Ureter (tissue), 1 donor: ENCODE data around the gene ZNF83. TPM values are rescaled to one million over a fixed set of nuclear protein-coding genes. Genes with fewer than 3 reads are reported as not detected.
"Not testable (repeated sequence)": the region's sequence is repeated elsewhere in the genome, so short reads cannot be mapped to it uniquely, and the experiment has no call there.

Experiments
- DNase-seq: peaks from one replicate; pipeline ENCODE4 v3.0.0-alpha.2; 2020; ENCODE audit warnings: low spot score
- total RNA-seq: library from RNA; stranded (reverse); gene quantifications from one replicate; pipeline ENCODE4 v1.2.4, GENCODE V29; 2023
- donor health status: DM: yes; HTN: yes; CAD: no.

The ZNF83 gene
- 110 TPM for total RNA-seq

- peak; percentile 96 for DNase-seq
Observed at GRCh38 chr19:52637718-52638585, at the start of gene ZNF83. Gene ZNF83, minus strand, starts transcription at chr19:52638355.

- no peak for DNase-seq
Observed at GRCh38 chr19:52687684-52688083, 49.5 kb upstream of the ZNF83 start.

- DNase-seq: no peak
Observed at GRCh38 chr19:52685811-52686210, 47.7 kb upstream of the ZNF83 start.

GRCh38 chr19:52681216-52681615 lies 43.1 kb upstream of the ZNF83 start:
- not testable (repeated sequence) for DNase-seq

- DNase-seq: no peak
Observed at GRCh38 chr19:52679598-52679997, 41.4 kb upstream of the ZNF83 start.

- not testable (repeated sequence) for DNase-seq
Observed at GRCh38 chr19:52675239-52675638, 37.1 kb upstream of the ZNF83 start.

GRCh38 chr19:52673014-52673413 lies 34.9 kb upstream of the ZNF83 start:
- DNase-seq: no peak

- DNase-seq: peak; percentile 70
Observed at GRCh38 chr19:52670046-52670445, 31.9 kb upstream of the ZNF83 start.

GRCh38 chr19:52669586-52669985 lies 31.4 kb upstream of the ZNF83 start:
- no peak for DNase-seq

GRCh38 chr19:52667972-52668371 lies 29.8 kb upstream of the ZNF83 start:
- DNase-seq: no peak

GRCh38 chr19:52666506-52666905 lies 28.4 kb upstream of the ZNF83 start:
- no peak for DNase-seq

GRCh38 chr19:52665529-52665928 lies 27.4 kb upstream of the ZNF83 start:
- no peak for DNase-seq

GRCh38 chr19:52665027-52665426 lies 26.9 kb upstream of the ZNF83 start:
- no peak for DNase-seq

GRCh38 chr19:52664461-52664860 lies 26.3 kb upstream of the ZNF83 start:
- DNase-seq: no peak

GRCh38 chr19:52662631-52663030 lies 24.5 kb upstream of the ZNF83 start:
- no peak for DNase-seq

GRCh38 chr19:52660981-52661380 lies 22.8 kb upstream of the ZNF83 start:
- no peak for DNase-seq

- DNase-seq: no peak
Observed at GRCh38 chr19:52659013-52659412, 20.9 kb upstream of the ZNF83 start.

GRCh38 chr19:52658595-52658994 lies 20.4 kb upstream of the ZNF83 start:
- DNase-seq: no peak

- no peak for DNase-seq
Observed at GRCh38 chr19:52653161-52653560, 15.0 kb upstream of the ZNF83 start.

- no peak for DNase-seq
Observed at GRCh38 chr19:52651956-52652355, 13.8 kb upstream of the ZNF83 start.

- DNase-seq: no peak
Observed at GRCh38 chr19:52648336-52649016, 10.3 kb upstream of the ZNF83 start.

GRCh38 chr19:52646571-52647217 lies 8.5 kb upstream of the ZNF83 start:
- no peak for DNase-seq

GRCh38 chr19:52640916-52641315 lies 2.8 kb upstream of the ZNF83 start:
- no peak for DNase-seq
